H1 (cell line): Measurements from ENCODE around the gene SLC44A1. TPM values are rescaled to one million over a fixed set of nuclear protein-coding genes. Genes with fewer than 3 reads are reported as not detected.

Source experiments
- ATF2 ChIP-seq: IDR thresholded peaks from 2 replicates; pipeline ENCODE4 v1.6.1; 2012; ENCODE audit warnings: low read length, inconsistent platforms
- polyA plus RNA-seq, 7 experiments: library from polyadenylated mRNA; depleted of rRNA in 3 of 7; stranded (reverse) in 5 of 7; unstranded in 2 of 7; fragments of >200 nt in 5 of 7; fragments of 200-250 nt in 2 of 7; gene quantifications; 1 replicate in 5 of 7; 2 replicates in 1 of 7; 4 replicates in 1 of 7; pipeline versions ENCODE4 v1.2.1 to v1.2.3, GENCODE V29; 2011 to 2013; ENCODE audit warnings: missing spikeins in 2 of 7, mixed read lengths in 2 of 7
- total RNA-seq: library from RNA; stranded (reverse); fragmentation: NEBNext Ultra II Directional; extraction: Animal tissue kit (Norgen Biotek cat#: 25700); gene quantifications from 2 replicates; pipeline ENCODE4 v1.2.1, GENCODE V29; 2021
- TF ChIP-seq, protein P1 (sequence below): fragments of 300-600 bp; sonication (generic); IDR thresholded peaks from 2 replicates; pipeline ENCODE4 v1.7.1; 2012; ENCODE audit warnings: low read length, moderate library complexity, mild to moderate bottlenecking, inconsistent platforms; ENCODE audit not compliant: insufficient replicate concordance

The SLC44A1 gene
- total and polyA plus RNA-seq, 2 of the 8 experiments (the other 6 are each of a cell fraction or from before 2014, with no cell fraction given), result 30.5 to 71.2 TPM

DNA sequence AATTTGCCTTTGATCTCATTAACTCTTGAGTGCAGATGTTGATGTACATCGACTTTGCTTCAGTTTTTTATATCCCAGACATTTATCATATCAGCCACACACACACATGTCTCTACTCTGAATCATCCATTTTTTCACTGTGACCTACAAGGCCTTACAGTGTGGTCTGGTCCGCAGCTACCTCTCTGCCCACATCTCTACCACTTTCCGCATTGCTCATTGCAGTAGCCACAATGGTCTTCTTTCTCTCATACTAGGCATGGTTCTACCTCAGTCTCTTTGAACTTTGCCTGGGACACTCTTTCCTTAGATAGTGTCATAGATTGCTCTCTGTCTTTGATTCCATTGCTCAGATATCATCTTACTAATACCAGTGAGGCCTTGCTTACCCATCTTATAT lies 115.4 kb downstream of the SLC44A1 start (continued):
- TF ChIP-seq, protein P1, sequence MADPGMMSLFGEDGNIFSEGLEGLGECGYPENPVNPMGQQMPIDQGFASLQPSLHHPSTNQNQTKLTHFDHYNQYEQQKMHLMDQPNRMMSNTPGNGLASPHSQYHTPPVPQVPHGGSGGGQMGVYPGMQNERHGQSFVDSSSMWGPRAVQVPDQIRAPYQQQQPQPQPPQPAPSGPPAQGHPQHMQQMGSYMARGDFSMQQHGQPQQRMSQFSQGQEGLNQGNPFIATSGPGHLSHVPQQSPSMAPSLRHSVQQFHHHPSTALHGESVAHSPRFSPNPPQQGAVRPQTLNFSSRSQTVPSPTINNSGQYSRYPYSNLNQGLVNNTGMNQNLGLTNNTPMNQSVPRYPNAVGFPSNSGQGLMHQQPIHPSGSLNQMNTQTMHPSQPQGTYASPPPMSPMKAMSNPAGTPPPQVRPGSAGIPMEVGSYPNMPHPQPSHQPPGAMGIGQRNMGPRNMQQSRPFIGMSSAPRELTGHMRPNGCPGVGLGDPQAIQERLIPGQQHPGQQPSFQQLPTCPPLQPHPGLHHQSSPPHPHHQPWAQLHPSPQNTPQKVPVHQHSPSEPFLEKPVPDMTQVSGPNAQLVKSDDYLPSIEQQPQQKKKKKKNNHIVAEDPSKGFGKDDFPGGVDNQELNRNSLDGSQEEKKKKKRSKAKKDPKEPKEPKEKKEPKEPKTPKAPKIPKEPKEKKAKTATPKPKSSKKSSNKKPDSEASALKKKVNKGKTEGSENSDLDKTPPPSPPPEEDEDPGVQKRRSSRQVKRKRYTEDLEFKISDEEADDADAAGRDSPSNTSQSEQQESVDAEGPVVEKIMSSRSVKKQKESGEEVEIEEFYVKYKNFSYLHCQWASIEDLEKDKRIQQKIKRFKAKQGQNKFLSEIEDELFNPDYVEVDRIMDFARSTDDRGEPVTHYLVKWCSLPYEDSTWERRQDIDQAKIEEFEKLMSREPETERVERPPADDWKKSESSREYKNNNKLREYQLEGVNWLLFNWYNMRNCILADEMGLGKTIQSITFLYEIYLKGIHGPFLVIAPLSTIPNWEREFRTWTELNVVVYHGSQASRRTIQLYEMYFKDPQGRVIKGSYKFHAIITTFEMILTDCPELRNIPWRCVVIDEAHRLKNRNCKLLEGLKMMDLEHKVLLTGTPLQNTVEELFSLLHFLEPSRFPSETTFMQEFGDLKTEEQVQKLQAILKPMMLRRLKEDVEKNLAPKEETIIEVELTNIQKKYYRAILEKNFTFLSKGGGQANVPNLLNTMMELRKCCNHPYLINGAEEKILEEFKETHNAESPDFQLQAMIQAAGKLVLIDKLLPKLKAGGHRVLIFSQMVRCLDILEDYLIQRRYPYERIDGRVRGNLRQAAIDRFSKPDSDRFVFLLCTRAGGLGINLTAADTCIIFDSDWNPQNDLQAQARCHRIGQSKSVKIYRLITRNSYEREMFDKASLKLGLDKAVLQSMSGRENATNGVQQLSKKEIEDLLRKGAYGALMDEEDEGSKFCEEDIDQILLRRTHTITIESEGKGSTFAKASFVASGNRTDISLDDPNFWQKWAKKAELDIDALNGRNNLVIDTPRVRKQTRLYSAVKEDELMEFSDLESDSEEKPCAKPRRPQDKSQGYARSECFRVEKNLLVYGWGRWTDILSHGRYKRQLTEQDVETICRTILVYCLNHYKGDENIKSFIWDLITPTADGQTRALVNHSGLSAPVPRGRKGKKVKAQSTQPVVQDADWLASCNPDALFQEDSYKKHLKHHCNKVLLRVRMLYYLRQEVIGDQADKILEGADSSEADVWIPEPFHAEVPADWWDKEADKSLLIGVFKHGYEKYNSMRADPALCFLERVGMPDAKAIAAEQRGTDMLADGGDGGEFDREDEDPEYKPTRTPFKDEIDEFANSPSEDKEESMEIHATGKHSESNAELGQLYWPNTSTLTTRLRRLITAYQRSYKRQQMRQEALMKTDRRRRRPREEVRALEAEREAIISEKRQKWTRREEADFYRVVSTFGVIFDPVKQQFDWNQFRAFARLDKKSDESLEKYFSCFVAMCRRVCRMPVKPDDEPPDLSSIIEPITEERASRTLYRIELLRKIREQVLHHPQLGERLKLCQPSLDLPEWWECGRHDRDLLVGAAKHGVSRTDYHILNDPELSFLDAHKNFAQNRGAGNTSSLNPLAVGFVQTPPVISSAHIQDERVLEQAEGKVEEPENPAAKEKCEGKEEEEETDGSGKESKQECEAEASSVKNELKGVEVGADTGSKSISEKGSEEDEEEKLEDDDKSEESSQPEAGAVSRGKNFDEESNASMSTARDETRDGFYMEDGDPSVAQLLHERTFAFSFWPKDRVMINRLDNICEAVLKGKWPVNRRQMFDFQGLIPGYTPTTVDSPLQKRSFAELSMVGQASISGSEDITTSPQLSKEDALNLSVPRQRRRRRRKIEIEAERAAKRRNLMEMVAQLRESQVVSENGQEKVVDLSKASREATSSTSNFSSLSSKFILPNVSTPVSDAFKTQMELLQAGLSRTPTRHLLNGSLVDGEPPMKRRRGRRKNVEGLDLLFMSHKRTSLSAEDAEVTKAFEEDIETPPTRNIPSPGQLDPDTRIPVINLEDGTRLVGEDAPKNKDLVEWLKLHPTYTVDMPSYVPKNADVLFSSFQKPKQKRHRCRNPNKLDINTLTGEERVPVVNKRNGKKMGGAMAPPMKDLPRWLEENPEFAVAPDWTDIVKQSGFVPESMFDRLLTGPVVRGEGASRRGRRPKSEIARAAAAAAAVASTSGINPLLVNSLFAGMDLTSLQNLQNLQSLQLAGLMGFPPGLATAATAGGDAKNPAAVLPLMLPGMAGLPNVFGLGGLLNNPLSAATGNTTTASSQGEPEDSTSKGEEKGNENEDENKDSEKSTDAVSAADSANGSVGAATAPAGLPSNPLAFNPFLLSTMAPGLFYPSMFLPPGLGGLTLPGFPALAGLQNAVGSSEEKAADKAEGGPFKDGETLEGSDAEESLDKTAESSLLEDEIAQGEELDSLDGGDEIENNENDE, result no peak
- TF ChIP-seq ATF2, result no peak
- TF ChIP-seq, all 59 proteins: peak for 0
